Testis (tissue), 3 donors: ENCODE data around the gene PPEF1. TPM values are rescaled to one million over a fixed set of nuclear protein-coding genes. Genes with fewer than 3 reads are reported as not detected.
A peak's percentile ranks its signal among the peaks of the same experiment; 100 is the strongest.
"Not testable (repeated sequence)": the region's sequence is repeated elsewhere in the genome, so short reads cannot be mapped to it uniquely, and the experiment has no call there.

ENCODE experiments used
- DNase-seq: peaks from one replicate; pipeline ENCODE4 v3.0.0-alpha.2; 2019
- H3K27ac ChIP-seq, 2 donors: fragments of 200-600 bp; sonication (generic); one replicate each; pipeline ENCODE4 v1.5.1; 2019
- H3K27me3 ChIP-seq: fragments of 200-600 bp; sonication (generic); one replicate; pipeline ENCODE4 v1.5.1; 2019
- H3K36me3 ChIP-seq: fragments of 200-600 bp; sonication (generic); one replicate; pipeline ENCODE4 v1.5.1; 2017; ENCODE audit warnings: low read depth; ENCODE audit errors: missing control alignments
- H3K4me1 ChIP-seq: fragments of 200-600 bp; sonication (generic); one replicate; pipeline ENCODE4 v1.5.1; 2019
- H3K4me3 ChIP-seq, 2 donors: fragments of 200-600 bp; sonication (generic); one replicate each; pipeline ENCODE4 v1.5.1; 2017 to 2019
- H3K9me3 ChIP-seq: fragments of 200-600 bp; sonication (generic); one replicate; pipeline ENCODE4 v1.5.1; 2017
- CTCF ChIP-seq, 3 experiments: fragments of 450-650 bp in 2 of 3; fragments of 200-600 bp in 1 of 3; sonication (generic) in 1 of 3; IDR thresholded peaks; one replicate each; pipeline ENCODE4 v1.5.1; 2016 to 2019; ENCODE audit warnings: antibody characterized with exemption in 3 of 3, mild to moderate bottlenecking in 2 of 3, moderate library complexity in 1 of 3
- POLR2A ChIP-seq: fragments of 450-650 bp; IDR thresholded peaks from one replicate; pipeline ENCODE4 v1.6.1; 2017; ENCODE audit warnings: antibody characterized with exemption, mild to moderate bottlenecking, moderate library complexity
- WGBS, 2 donors: methylation state at CpG; one replicate each; pipeline ENCODE4 v1.1.5; 2018; 5-methylcytosine and 5-hydroxymethylcytosine counted together
- intact Hi-C: fragments of 100-400 bp; cut with DNase I; formaldehyde crosslinking; loops from one replicate; pipeline ENCODE4 v1.15.1; 2023; ENCODE audit warnings: low total_unique reads
- polyA plus RNA-seq: library from polyadenylated mRNA; stranded (reverse); fragments of 350-450 nt; fragmentation: Illumina TruSeq; extraction: RNeasy Lipid Tissue Mini Kit (QIAGEN cat#74804); gene quantifications from one replicate; pipeline ENCODE4 v1.2.3, GENCODE V29; 2014; ENCODE audit warnings: low read depth, low replicate concordance; ENCODE audit not compliant: insufficient read depth
- total RNA-seq, 2 donors: library from RNA; depleted of rRNA; stranded (reverse); fragments of >200 nt; gene quantifications; one replicate each; pipeline ENCODE4 v1.2.3, GENCODE V29; 2016

Gene PPEF1
- total and polyA plus RNA-seq, 3 donors from 2014 or later, result 11.6 to 29.3 (median 24.6) TPM

- no peaks in the 10 kb centered on the region for H3K36me3 ChIP-seq
- intact Hi-C loops, result no loop called here
- no peaks in the 10 kb centered on the region for H3K27me3 ChIP-seq
- DNase-seq, result peak; percentile 56
- peak overlapping the region in 1 of 2 donors; percentile 61 for H3K27ac ChIP-seq
- no peak overlapping the region for H3K4me3 ChIP-seq
- TF ChIP-seq POLR2A (no peak), CTCF (IDR thresholded peaks at IDR 0.05) (no peak)
- no peaks in the 10 kb centered on the region for H3K9me3 ChIP-seq
- 0 to 20% methylated on average over 3 to 22 of the region's 22 CpGs for WGBS, 2 donors
- H3K4me1 ChIP-seq, result no peaks in the 10 kb centered on the region
Observed at GRCh38 chrX:18833071-18833731, 125.8 kb downstream of the PPEF1 start.

DNA sequence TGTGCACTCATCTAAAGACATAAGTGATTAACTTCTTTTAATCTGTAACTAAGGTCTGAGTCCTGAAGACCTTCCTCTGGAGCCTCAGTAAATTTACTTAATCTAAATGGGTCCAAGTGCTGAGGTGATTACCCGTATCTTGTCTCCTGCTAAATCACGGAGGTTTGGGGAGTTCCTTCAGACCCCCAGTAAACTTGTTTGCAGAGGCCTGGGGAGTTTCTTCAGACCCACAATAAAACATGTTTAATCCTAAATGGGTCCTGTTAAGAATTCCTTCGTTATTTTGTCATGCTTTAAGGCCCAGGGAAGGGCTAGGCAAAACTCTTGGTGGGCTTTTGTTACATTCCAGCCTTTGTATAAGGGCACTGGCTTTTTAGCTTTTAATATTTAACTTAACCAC lies 140.5 kb downstream of the PPEF1 start:
- H3K36me3 ChIP-seq, H3K9me3 ChIP-seq, H3K27me3 ChIP-seq, H3K4me1 ChIP-seq, H3K4me3 ChIP-seq, DNase-seq, H3K27ac ChIP-seq, intact Hi-C loops: not testable (repeated sequence)
- WGBS, 2 donors, result 66 to 89% methylated on average over 3 of the region's 3 CpGs

DNA sequence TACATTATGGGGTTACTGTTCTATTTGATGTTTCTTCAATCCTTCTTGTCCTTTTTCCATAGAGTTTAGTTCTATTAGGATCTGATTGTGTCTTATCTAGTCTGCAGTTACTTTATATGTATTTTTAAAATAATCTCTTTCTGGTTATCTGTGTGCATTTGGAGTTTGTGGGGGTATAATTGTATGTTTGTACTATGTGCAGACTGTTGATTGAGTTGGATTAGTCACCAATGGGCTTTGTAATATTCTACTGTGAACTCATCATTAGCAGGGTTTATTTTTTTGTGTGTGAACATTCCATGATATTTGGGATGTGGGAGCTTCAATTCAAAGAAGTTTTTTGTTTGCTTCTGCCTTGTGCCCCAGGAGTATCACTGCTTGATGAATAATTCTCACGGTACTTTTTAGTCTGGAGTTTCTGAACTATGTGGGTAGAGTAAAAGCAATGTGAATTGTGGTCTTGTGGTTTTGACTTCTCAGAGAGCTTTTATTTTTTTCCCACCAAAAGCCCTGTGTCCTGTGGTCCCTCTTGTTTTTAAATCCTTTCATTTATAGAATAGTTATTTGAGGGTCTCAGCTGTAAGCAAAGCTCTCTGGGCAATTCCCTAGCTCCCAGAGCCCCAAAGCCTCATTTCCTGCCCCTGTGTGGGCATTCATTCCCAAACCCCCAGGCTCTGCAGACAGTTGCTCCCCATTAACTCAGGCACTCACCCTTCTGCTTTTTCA lies 148.6 kb downstream of the PPEF1 start:
- DNase-seq, result no peak
- WGBS, 2 donors, result 53 to 82% methylated on average over 1 of the region's 1 CpG
- Histone ChIP-seq H3K27ac (no peak overlapping the region), H3K27me3 (no peaks in the 10 kb centered on the region), H3K4me3 (no peak overlapping the region), H3K36me3 (no peaks in the 10 kb centered on the region), H3K9me3 (no peaks in the 10 kb centered on the region), H3K4me1 (no peaks in the 10 kb centered on the region)
- intact Hi-C loops, result no loop called here
- TF ChIP-seq POLR2A (no peak), CTCF (IDR thresholded peaks at IDR 0.05) (no peak)

GRCh38 chrX:18856645-18856997 lies 149.2 kb downstream of the PPEF1 start:
- TF ChIP-seq CTCF (IDR thresholded peaks at IDR 0.05) (no peak), POLR2A (no peak)
- Histone ChIP-seq H3K4me1 (no peaks in the 10 kb centered on the region), H3K27ac (no peak overlapping the region), H3K27me3 (no peaks in the 10 kb centered on the region), H3K9me3 (no peaks in the 10 kb centered on the region), H3K36me3 (no peaks in the 10 kb centered on the region), H3K4me3 (no peak overlapping the region)
- 79 to 86% methylated on average over 1 of the region's 1 CpG for WGBS, 2 donors
- DNase-seq, result no peak
- intact Hi-C loops, result no loop called here

- WGBS, 2 donors, result 91 to 94% methylated on average over 5 of the region's 5 CpGs
- no peak for DNase-seq
- Histone ChIP-seq H3K4me3 (no peak overlapping the region), H3K27ac (no peak overlapping the region), H3K27me3 (no peaks in the 10 kb centered on the region), H3K36me3 (no peaks in the 10 kb centered on the region), H3K4me1 (no peaks in the 10 kb centered on the region), H3K9me3 (no peaks in the 10 kb centered on the region)
- TF ChIP-seq POLR2A (no peak), CTCF (IDR thresholded peaks at IDR 0.05) (no peak)
- intact Hi-C loops, result no loop called here
Observed at GRCh38 chrX:18861511-18861910, 154.1 kb downstream of the PPEF1 start.
